Measurements from ENCODE around the gene NOL6.

DNA sequence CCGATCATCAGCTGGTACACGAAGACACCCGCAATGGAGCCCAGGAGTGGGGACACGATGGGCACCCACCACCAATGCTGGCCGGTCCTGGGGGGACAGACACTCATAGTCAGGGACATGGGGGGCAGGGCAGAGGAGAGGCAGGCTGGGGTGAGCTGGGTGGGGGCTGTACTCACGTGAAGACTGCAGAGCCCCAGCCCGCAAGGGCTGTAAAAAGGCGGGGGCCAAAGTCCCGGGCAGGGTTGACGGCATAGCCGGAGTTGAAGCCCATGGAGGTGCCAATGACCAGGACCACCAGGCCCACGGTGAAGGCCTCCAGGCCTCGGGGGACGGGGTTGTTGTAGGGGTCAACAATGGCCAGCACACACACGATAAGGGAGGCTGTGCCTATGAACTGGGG is 31.6 kb downstream of the NOL6 start:
- TF ChIP-seq, protein P1, sequence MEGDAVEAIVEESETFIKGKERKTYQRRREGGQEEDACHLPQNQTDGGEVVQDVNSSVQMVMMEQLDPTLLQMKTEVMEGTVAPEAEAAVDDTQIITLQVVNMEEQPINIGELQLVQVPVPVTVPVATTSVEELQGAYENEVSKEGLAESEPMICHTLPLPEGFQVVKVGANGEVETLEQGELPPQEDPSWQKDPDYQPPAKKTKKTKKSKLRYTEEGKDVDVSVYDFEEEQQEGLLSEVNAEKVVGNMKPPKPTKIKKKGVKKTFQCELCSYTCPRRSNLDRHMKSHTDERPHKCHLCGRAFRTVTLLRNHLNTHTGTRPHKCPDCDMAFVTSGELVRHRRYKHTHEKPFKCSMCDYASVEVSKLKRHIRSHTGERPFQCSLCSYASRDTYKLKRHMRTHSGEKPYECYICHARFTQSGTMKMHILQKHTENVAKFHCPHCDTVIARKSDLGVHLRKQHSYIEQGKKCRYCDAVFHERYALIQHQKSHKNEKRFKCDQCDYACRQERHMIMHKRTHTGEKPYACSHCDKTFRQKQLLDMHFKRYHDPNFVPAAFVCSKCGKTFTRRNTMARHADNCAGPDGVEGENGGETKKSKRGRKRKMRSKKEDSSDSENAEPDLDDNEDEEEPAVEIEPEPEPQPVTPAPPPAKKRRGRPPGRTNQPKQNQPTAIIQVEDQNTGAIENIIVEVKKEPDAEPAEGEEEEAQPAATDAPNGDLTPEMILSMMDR (IDR thresholded peaks at IDR 0.05), result no peak
- TF ChIP-seq ZFX (IDR thresholded peaks at IDR 0.05; ENCODE audit: borderline replicate concordance), result no peak

Measured in 22Rv1 (cell line).